Neural crest cell (in vitro differentiated cells): Measurements from ENCODE around the gene AAMP. TPM values are rescaled to one million over a fixed set of nuclear protein-coding genes. Genes with fewer than 3 reads are reported as not detected.

Experiments used
- DNase-seq: peaks from one replicate; pipeline ENCODE4 v3.0.0; 2021; ENCODE audit warnings: low read depth, mixed read lengths, low spot score
- H3K27ac Mint-ChIP-seq: one replicate; pipeline ENCODE4 v1.8.0; 2021; ENCODE audit warnings: mild to moderate bottlenecking, mixed read lengths; ENCODE audit not compliant: unreplicated experiment
- H3K27me3 Mint-ChIP-seq: 2 replicates; pipeline ENCODE4 v1.8.0; 2021; ENCODE audit warnings: low read depth, mild to moderate bottlenecking, mixed read lengths
- H3K36me3 Mint-ChIP-seq: 2 replicates; pipeline ENCODE4 v1.8.0; 2021; ENCODE audit warnings: low read depth, mild to moderate bottlenecking, mixed read lengths
- H3K4me1 Mint-ChIP-seq: 2 replicates; pipeline ENCODE4 v1.8.0; 2021; ENCODE audit warnings: mixed read lengths
- H3K4me3 Mint-ChIP-seq: one replicate; pipeline ENCODE4 v1.8.0; 2021; ENCODE audit warnings: mild to moderate bottlenecking, mixed read lengths
- H3K9me3 Mint-ChIP-seq: 2 replicates; pipeline ENCODE4 v1.8.0; 2021; ENCODE audit warnings: mixed read lengths
- CTCF ChIP-seq: fragments of 200-600 bp; sonication (generic); conservative IDR thresholded peaks from 2 replicates; pipeline ENCODE4 v1.5.0; 2021; ENCODE audit warnings: antibody characterized with exemption, mild to moderate bottlenecking
- total RNA-seq: library from RNA; stranded (reverse); gene quantifications from 2 replicates; pipeline ENCODE4 v1.2.1, GENCODE V29; 2021

AAMP gene
- total RNA-seq, 1 donor from 2014 or later = 76.6 TPM

- DNase-seq = no peak
- Mint-ChIP-seq H3K27ac (no peak overlapping the region), H3K27me3 (no peaks in the 10 kb centered on the region), H3K9me3 (no peaks in the 10 kb centered on the region), H3K4me3 (no peak overlapping the region), H3K36me3 (no peaks in the 10 kb centered on the region), H3K4me1 (peaks cover 13% of the 10 kb centered on the region)
- TF ChIP-seq CTCF = no peak
Measured at GRCh38 chr2:218296847-218297246, 26.9 kb upstream of the AAMP start.

GRCh38 chr2:218296200-218296599, 26.3 kb upstream of the AAMP start:
- no peak for DNase-seq
- no peaks in the 10 kb centered on the region for H3K27me3 Mint-ChIP-seq
- H3K9me3 Mint-ChIP-seq = no peaks in the 10 kb centered on the region
- no peak for TF ChIP-seq CTCF
- H3K36me3 Mint-ChIP-seq = no peaks in the 10 kb centered on the region
- H3K27ac Mint-ChIP-seq = no peak overlapping the region
- no peak overlapping the region for H3K4me3 Mint-ChIP-seq
- peaks cover 13% of the 10 kb centered on the region for H3K4me1 Mint-ChIP-seq

- no peak overlapping the region for H3K4me3 Mint-ChIP-seq
- no peaks in the 10 kb centered on the region for H3K27me3 Mint-ChIP-seq
- DNase-seq = no peak
- no peaks in the 10 kb centered on the region for H3K36me3 Mint-ChIP-seq
- peaks cover 18% of the 10 kb centered on the region for H3K4me1 Mint-ChIP-seq
- TF ChIP-seq CTCF = no peak
- no peak overlapping the region for H3K27ac Mint-ChIP-seq
- H3K9me3 Mint-ChIP-seq = no peaks in the 10 kb centered on the region
Measured at GRCh38 chr2:218295029-218295428, 25.1 kb upstream of the AAMP start.

GRCh38 chr2:218294430-218295022, 24.6 kb upstream of the AAMP start:
- no peak overlapping the region for H3K27ac Mint-ChIP-seq
- TF ChIP-seq CTCF = no peak

GRCh38 chr2:218293715-218294429, 23.9 kb upstream of the AAMP start:
- H3K27ac Mint-ChIP-seq = no peak overlapping the region
- H3K36me3 Mint-ChIP-seq = no peaks in the 10 kb centered on the region
- H3K9me3 Mint-ChIP-seq = no peaks in the 10 kb centered on the region
- no peak for TF ChIP-seq CTCF
- H3K27me3 Mint-ChIP-seq = no peaks in the 10 kb centered on the region
- no peak for DNase-seq
- H3K4me1 Mint-ChIP-seq = peaks cover 25% of the 10 kb centered on the region
- H3K4me3 Mint-ChIP-seq = peak overlapping the region; percentile 12

More at GRCh38 chr2:218294430-218295022, 24.6 kb upstream of the AAMP start:
- Mint-ChIP-seq H3K36me3 (no peaks in the 10 kb centered on the region), H3K4me1 (peaks cover 23% of the 10 kb centered on the region), H3K27me3 (no peaks in the 10 kb centered on the region), H3K4me3 (peak overlapping the region; percentile 12), H3K9me3 (no peaks in the 10 kb centered on the region)
- DNase-seq = no peak
